Ishikawa (cell line): ENCODE data around the gene TRPM1.

Experiments
- CEBPB ChIP-seq: IDR thresholded peaks from 2 replicates; pipeline ENCODE4 v1.6.1; 2012
- CREB1 ChIP-seq: IDR thresholded peaks from 2 replicates; pipeline ENCODE4 v1.6.1; 2012; ENCODE audit warnings: low read depth
- EP300 ChIP-seq: IDR thresholded peaks from 2 replicates; pipeline ENCODE4 v1.6.1; 2012; ENCODE audit warnings: borderline replicate concordance
- RAD21 ChIP-seq: IDR thresholded peaks from 2 replicates; pipeline ENCODE4 v1.6.1; 2012; ENCODE audit warnings: low read depth
- TCF12 ChIP-seq: IDR thresholded peaks from 2 replicates; pipeline ENCODE4 v1.6.1; 2012; ENCODE audit warnings: low read depth
- YY1 ChIP-seq: IDR thresholded peaks from 2 replicates; pipeline ENCODE4 v1.6.1; 2012; ENCODE audit warnings: low read depth
- TF ChIP-seq, protein P1 (sequence below): IDR thresholded peaks from 2 replicates; pipeline ENCODE4 v1.6.1; 2012

DNA sequence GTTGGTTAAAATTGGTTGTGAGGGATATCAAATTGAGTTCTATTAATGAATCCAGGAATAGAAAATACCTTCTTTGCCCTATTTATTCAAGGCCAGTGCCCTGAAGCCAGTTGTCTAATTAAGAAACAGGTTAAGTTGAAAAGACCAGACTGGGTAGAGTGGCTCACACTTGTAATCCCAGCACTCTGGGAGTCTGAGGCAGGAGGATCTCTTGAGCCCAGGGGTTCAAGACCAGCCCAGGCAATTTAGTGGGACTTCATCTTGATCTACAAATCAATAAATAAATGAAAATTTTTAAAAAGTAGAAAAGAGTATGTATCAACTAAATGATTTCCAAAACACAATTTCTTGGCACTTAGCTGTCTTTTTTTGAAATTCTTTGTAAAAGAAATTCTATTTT lies 40.3 kb upstream of the TRPM1 start:
- TF ChIP-seq CREB1 (no peak), YY1 (no peak), RAD21 (no peak), CEBPB (no peak), EP300 (no peak), TCF12 (no peak)
- TF ChIP-seq, protein P1, sequence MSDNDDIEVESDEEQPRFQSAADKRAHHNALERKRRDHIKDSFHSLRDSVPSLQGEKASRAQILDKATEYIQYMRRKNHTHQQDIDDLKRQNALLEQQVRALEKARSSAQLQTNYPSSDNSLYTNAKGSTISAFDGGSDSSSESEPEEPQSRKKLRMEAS: no peak
